Liver (tissue), 9 donors: Measurements from ENCODE around the gene TGM2. TPM values are rescaled to one million over a fixed set of nuclear protein-coding genes. Genes with fewer than 3 reads are reported as not detected.

Source experiments
- DNase-seq: peaks from one replicate; pipeline ENCODE4 v3.0.0-alpha.2; 2017; ENCODE audit warnings: low spot score
- H3K27ac ChIP-seq, 2 donors: one replicate each; pipeline ENCODE4 v1.7.0; 2013; ENCODE audit warnings: inconsistent platforms in 2 of 2, low read length in 2 of 2, control low read depth in 1 of 2, low read depth in 1 of 2, mild to moderate bottlenecking in 1 of 2
- H3K27me3 ChIP-seq, 4 donors: one replicate each; pipeline versions ENCODE4 v1.6.1 to v1.7.0; 2013; ENCODE audit warnings: low read length in 3 of 4, inconsistent platforms in 1 of 4, mild to moderate bottlenecking in 1 of 4, moderate library complexity in 1 of 4; ENCODE audit not compliant: control insufficient read depth in 4 of 4, insufficient read depth in 4 of 4
- H3K36me3 ChIP-seq, 4 donors: one replicate each; pipeline versions ENCODE4 v1.6.1 to v1.7.0; 2013; ENCODE audit warnings: low read length in 3 of 4, mild to moderate bottlenecking in 3 of 4, low read depth in 1 of 4, moderate library complexity in 1 of 4; ENCODE audit not compliant: control insufficient read depth in 4 of 4, insufficient read depth in 3 of 4
- H3K4me1 ChIP-seq, 4 donors: one replicate each; pipeline versions ENCODE4 v1.6.1 to v1.7.0; 2013; ENCODE audit warnings: low read length in 3 of 4, mild to moderate bottlenecking in 3 of 4, moderate library complexity in 1 of 4; ENCODE audit not compliant: control insufficient read depth in 4 of 4, insufficient read depth in 4 of 4
- H3K4me3 ChIP-seq, 3 donors: one replicate each; pipeline versions ENCODE4 v1.6.1 to v1.7.0; 2013; ENCODE audit warnings: low read length in 3 of 3, control low read depth in 1 of 3, low read depth in 1 of 3, mild to moderate bottlenecking in 1 of 3
- H3K9ac ChIP-seq, 2 donors: one replicate each; pipeline ENCODE4 v1.7.0; 2013; ENCODE audit warnings: low read length in 2 of 2, mild to moderate bottlenecking in 2 of 2, moderate library complexity in 2 of 2, control low read depth in 1 of 2, low read depth in 1 of 2
- H3K9me3 ChIP-seq, 4 donors: one replicate each; pipeline versions ENCODE4 v1.6.1 to v1.7.0; 2013; ENCODE audit warnings: low read length in 3 of 4; ENCODE audit not compliant: control insufficient read depth in 4 of 4
- ATF3 ChIP-seq: IDR thresholded peaks from 2 replicates; pipeline ENCODE4 v1.6.1; 2016; ENCODE audit warnings: antibody characterized with exemption
- CTCF ChIP-seq: fragments of 150-350 bp; IDR thresholded peaks from 2 replicates; pipeline ENCODE4 v1.5.1; 2017; ENCODE audit warnings: improper control_type of control experiment, low read depth, low read length; ENCODE audit not compliant: missing input control
- EGR1 ChIP-seq, 2 donors: IDR thresholded peaks; 2 replicates each; pipeline ENCODE4 v1.6.1; 2016 to 2018; ENCODE audit warnings: antibody characterized with exemption in 2 of 2, low read depth in 2 of 2
- FOXA1 ChIP-seq: IDR thresholded peaks from 2 replicates; pipeline ENCODE4 v1.6.1; 2016; ENCODE audit warnings: antibody characterized with exemption
- FOXA2 ChIP-seq: IDR thresholded peaks from 2 replicates; pipeline ENCODE4 v1.6.1; 2016; ENCODE audit warnings: antibody characterized with exemption
- GABPA ChIP-seq, 2 donors: IDR thresholded peaks in 1 of 2; conservative IDR thresholded peaks in 1 of 2; 2 replicates each; pipeline ENCODE4 v1.6.1; 2016; ENCODE audit warnings: antibody characterized with exemption in 2 of 2, mild to moderate bottlenecking in 1 of 2, moderate library complexity in 1 of 2
- HNF4A ChIP-seq, 2 donors: conservative IDR thresholded peaks; 2 replicates each; pipeline ENCODE4 v1.6.1; 2016; ENCODE audit warnings: antibody characterized with exemption in 2 of 2, mild to moderate bottlenecking in 2 of 2
- HNF4G ChIP-seq: IDR thresholded peaks from 2 replicates; pipeline ENCODE4 v1.6.1; 2016; ENCODE audit warnings: antibody characterized with exemption
- JUND ChIP-seq, 2 donors: IDR thresholded peaks; 2 replicates each; pipeline ENCODE4 v1.6.1; 2016; ENCODE audit warnings: antibody characterized with exemption in 2 of 2
- MAX ChIP-seq: IDR thresholded peaks from 2 replicates; pipeline ENCODE4 v1.6.1; 2016; ENCODE audit warnings: antibody characterized with exemption
- NR2F2 ChIP-seq: IDR thresholded peaks from 2 replicates; pipeline ENCODE4 v1.6.1; 2016; ENCODE audit warnings: antibody characterized with exemption
- RAD21 ChIP-seq, 2 donors: IDR thresholded peaks; 2 replicates each; pipeline ENCODE4 v1.6.1; 2016; ENCODE audit warnings: antibody characterized with exemption in 2 of 2, mild to moderate bottlenecking in 2 of 2
- REST ChIP-seq: IDR thresholded peaks from 2 replicates; pipeline ENCODE4 v1.6.1; 2016; ENCODE audit warnings: antibody characterized with exemption, mild to moderate bottlenecking
- RXRA ChIP-seq, 2 donors: IDR thresholded peaks; 2 replicates each; pipeline ENCODE4 v1.6.1; 2017 to 2018; ENCODE audit warnings: antibody characterized with exemption in 2 of 2, mild to moderate bottlenecking in 1 of 2
- SP1 ChIP-seq: IDR thresholded peaks from 2 replicates; pipeline ENCODE4 v1.6.1; 2018; ENCODE audit warnings: antibody characterized with exemption, mild to moderate bottlenecking
- TAF1 ChIP-seq: conservative IDR thresholded peaks from 2 replicates; pipeline ENCODE4 v1.6.1; 2016; ENCODE audit warnings: antibody characterized with exemption, mild to moderate bottlenecking
- YY1 ChIP-seq: IDR thresholded peaks from 2 replicates; pipeline ENCODE4 v1.6.1; 2016; ENCODE audit warnings: antibody characterized with exemption, mild to moderate bottlenecking
- ZBTB33 ChIP-seq: IDR thresholded peaks from 2 replicates; pipeline ENCODE4 v1.6.1; 2016; ENCODE audit warnings: antibody characterized with exemption
- WGBS: extraction: QIAGEN DNeasy Blood & Tissue Kit; methylation state at CpG from one replicate; pipeline ENCODE4 v1.1.7; 2013; 5-methylcytosine and 5-hydroxymethylcytosine counted together
- polyA plus RNA-seq, 2 donors: library from polyadenylated mRNA; stranded (reverse) in 1 of 2; unstranded in 1 of 2; fragments of 200-250 nt in 1 of 2; fragments of >200 nt in 1 of 2; fragmentation: Nextera tagmentation in 1 of 2; extraction: Ambion mirVana in 1 of 2; gene quantifications; one replicate each; pipeline versions ENCODE4 v1.2.1 to v1.2.3, GENCODE V29; 2013 to 2015
- total RNA-seq, 2 donors: library from RNA; depleted of rRNA; stranded (reverse); fragments of >200 nt; gene quantifications; one replicate each; pipeline ENCODE4 v1.2.3, GENCODE V29; 2014
- donor health status: healthy.
- donor health status: healthy.
- donor health status: healthy.
- donor health status: healthy.
- donor health status: healthy.

The TGM2 gene
- total and polyA plus RNA-seq, 4 donors = 106 to 375 (median 190) TPM

GRCh38 chr20:38193586-38194105 lies 28.6 kb upstream of the TGM2 start:
- DNase-seq = no peak
- Histone ChIP-seq H3K9me3 (no peaks in the 10 kb centered on the region), H3K27me3 (no peaks in the 10 kb centered on the region), H3K4me1 (peaks cover 3 to 12% (median 9%) of the 10 kb centered on the region in 4 donors), H3K27ac (no peak overlapping the region), H3K4me3 (no peak overlapping the region), H3K36me3 (no peaks in the 10 kb centered on the region), H3K9ac (no peak overlapping the region)
- no peak for TF ChIP-seq YY1
- no peak for TF ChIP-seq FOXA2
- 96% methylated on average over 4 of the region's 4 CpGs for WGBS

- Histone ChIP-seq H3K4me1 (peaks cover 3 to 12% (median 9%) of the 10 kb centered on the region in 4 donors), H3K27me3 (no peaks in the 10 kb centered on the region), H3K9ac (no peak overlapping the region), H3K9me3 (no peaks in the 10 kb centered on the region), H3K36me3 (no peaks in the 10 kb centered on the region), H3K4me3 (no peak overlapping the region), H3K27ac (no peak overlapping the region)
- WGBS = 90% methylated on average over 9 of the region's 9 CpGs
- no peak for DNase-seq
- TF ChIP-seq NR2F2 = no peak
These were observed 27.3 kb upstream of the TGM2 start for GRCh38 chr20:38192323-38192885.

- TF ChIP-seq HNF4A (conservative IDR thresholded peaks at IDR 0.05) (no peak), YY1 (no peak), NR2F2 (no peak), CTCF (no peak), ZBTB33 (no peak), EGR1 (IDR thresholded peaks at IDR 0.05; ENCODE audit: low read depth in 2 of 2) (no peak), MAX (no peak), FOXA1 (no peak), ATF3 (no peak), GABPA (IDR thresholded peaks at IDR 0.05 in 1 of 2, conservative IDR thresholded peaks at IDR 0.05 in 1 of 2) (no peak), JUND (IDR thresholded peaks at IDR 0.05) (no peak), RAD21 (IDR thresholded peaks at IDR 0.05) (no peak), HNF4G (no peak), TAF1 (no peak), FOXA2 (no peak), RXRA (IDR thresholded peaks at IDR 0.05) (no peak), SP1 (no peak), REST (no peak)
- DNase-seq = no peak
- Histone ChIP-seq H3K4me1 (peaks cover 3 to 12% (median 9%) of the 10 kb centered on the region in 4 donors), H3K9ac (no peak overlapping the region), H3K4me3 (no peak overlapping the region), H3K36me3 (no peaks in the 10 kb centered on the region), H3K27me3 (no peaks in the 10 kb centered on the region), H3K9me3 (no peaks in the 10 kb centered on the region), H3K27ac (no peak overlapping the region)
- WGBS = 87% methylated on average over 5 of the region's 5 CpGs
These were observed 26.6 kb upstream of the TGM2 start for GRCh38 chr20:38191654-38192053.
